ENCODE data around the gene PCAT6.

Gene PCAT6

GRCh38 chr1:202852163-202852904 is 41.6 kb downstream of the PCAT6 start:
- DNase-seq: peak in 1 of 2 experiments; percentile 60

- no peak for DNase-seq
Measured at GRCh38 chr1:202854787-202855186, 44.0 kb downstream of the PCAT6 start.

- no peak for DNase-seq
Measured at GRCh38 chr1:202856014-202856413, 45.3 kb downstream of the PCAT6 start.

GRCh38 chr1:202857136-202857610 is 46.4 kb downstream of the PCAT6 start:
- no peak for DNase-seq

GRCh38 chr1:202858331-202858730 is 47.6 kb downstream of the PCAT6 start:
- no peak for DNase-seq

GRCh38 chr1:202858789-202859414 is 48.1 kb downstream of the PCAT6 start:
- DNase-seq: peak in 1 of 2 experiments; percentile 25

- DNase-seq: peak in 1 of 2 experiments; percentile 41
Measured at GRCh38 chr1:202860744-202861419, 50.1 kb downstream of the PCAT6 start.

All from NCI-H446 (cell line).